HL-60 (cell line): Measurements from ENCODE around the gene HRK.

Experiments
- DNase-seq, 2 experiments: peaks; one replicate each; pipeline ENCODE4 v3.0.0-alpha.2; 2010 to 2020; ENCODE audit warnings: low read depth in 1 of 2, low spot score in 1 of 2
- H3K27ac ChIP-seq: fragments of 250-450 bp; sonication (Bioruptor Pico); replicated peaks from 2 replicates; pipeline ENCODE4 v1.5.1; 2020; ENCODE audit warnings: mild to moderate bottlenecking, moderate library complexity
- H3K27me3 ChIP-seq: fragments of 250-450 bp; sonication (Bioruptor Pico); 2 replicates; pipeline ENCODE4 v1.5.1; 2021; ENCODE audit warnings: mild to moderate bottlenecking, moderate library complexity; ENCODE audit not compliant: insufficient read depth, poor library complexity, severe bottlenecking
- H3K4me3 ChIP-seq: replicated peaks from 2 replicates; pipeline ENCODE4 v1.5.1; 2011; ENCODE audit warnings: mild to moderate bottlenecking, control low read depth, low read length; ENCODE audit not compliant: insufficient read depth
- CTCF ChIP-seq: IDR thresholded peaks from one replicate; pipeline ENCODE4 v1.5.1; 2011; ENCODE audit warnings: low read length, control low read depth, inconsistent platforms; ENCODE audit not compliant: insufficient read depth
- GABPA ChIP-seq: IDR thresholded peaks from 2 replicates; pipeline ENCODE4 v1.6.1; 2012; ENCODE audit warnings: low read depth
- POLR2AphosphoS5 ChIP-seq: IDR thresholded peaks from 2 replicates; pipeline ENCODE4 v1.6.1; 2012; ENCODE audit warnings: low read depth
- REST ChIP-seq: IDR thresholded peaks from 2 replicates; pipeline ENCODE4 v1.6.1; 2012; ENCODE audit warnings: low read depth; ENCODE audit not compliant: insufficient replicate concordance
- SPI1 ChIP-seq: IDR thresholded peaks from 2 replicates; pipeline ENCODE4 v1.6.1; 2012; ENCODE audit warnings: low read depth, mild to moderate bottlenecking, borderline replicate concordance

HRK gene

GRCh38 chr12:116807546-116807945 is 73.7 kb downstream of the HRK start:
- H3K27me3 ChIP-seq, result no peaks in the 10 kb centered on the region
- no peak overlapping the region for H3K27ac ChIP-seq
- no peak for DNase-seq
- TF ChIP-seq CTCF (no peak), GABPA (no peak), POLR2AphosphoS5 (no peak), REST (no peak), SPI1 (no peak)
- no peak overlapping the region for H3K4me3 ChIP-seq

GRCh38 chr12:116806845-116807440 is 74.3 kb downstream of the HRK start:
- H3K27ac ChIP-seq, result no peak overlapping the region
- TF ChIP-seq POLR2AphosphoS5 (no peak), REST (no peak), GABPA (no peak), SPI1 (no peak), CTCF (no peak)

More at GRCh38 chr12:116806845-116807440, 74.3 kb downstream of the HRK start:
- no peak for DNase-seq
- Histone ChIP-seq H3K27me3 (no peaks in the 10 kb centered on the region), H3K4me3 (no peak overlapping the region)
